ENCODE measurements around the gene NHS. TPM values are rescaled to one million over a fixed set of nuclear protein-coding genes. Genes with fewer than 3 reads are reported as not detected.

The NHS gene
- total RNA-seq, 1 donor from 2014 or later = 6.6 TPM

- Histone ChIP-seq H3K79me2 (ENCODE audit: insufficient read depth, low read length) (peaks cover 29% of the 10 kb centered on the region), H3K4me2 (ENCODE audit: low read length) (peak overlapping the region; percentile 18), H3K4me3 (ENCODE audit: insufficient read depth, low read depth, low read length) (no peak overlapping the region), H3K27ac (ENCODE audit: low read depth, low read length) (peak overlapping the region; percentile 71), H3K36me3 (ENCODE audit: insufficient read depth, low read length) (no peaks in the 10 kb centered on the region), H3K9ac (ENCODE audit: low read length) (peak overlapping the region; percentile 25), H3K27me3 (ENCODE audit: insufficient read depth, low read length) (no peaks in the 10 kb centered on the region), H2AFZ (ENCODE audit: low read depth, low read length) (no peak overlapping the region), H3K9me3 (ENCODE audit: insufficient read depth, low read depth, low read length) (no peaks in the 10 kb centered on the region), H4K20me1 (ENCODE audit: insufficient read depth, low read length) (no peaks in the 10 kb centered on the region), H3K4me1 (ENCODE audit: insufficient read depth, low read length) (peaks cover 34% of the 10 kb centered on the region)
- Mint-ChIP-seq H3K4me3 (ENCODE audit: unreplicated experiment) (peak overlapping the region; percentile 54), H3K27ac (ENCODE audit: unreplicated experiment) (peak overlapping the region; percentile 58), H3K9me3 (ENCODE audit: unreplicated experiment) (peaks cover 3% of the 10 kb centered on the region), H3K4me1 (ENCODE audit: low read depth, unreplicated experiment) (peaks cover 44% of the 10 kb centered on the region), H3K27me3 (ENCODE audit: low read depth, unreplicated experiment) (no peaks in the 10 kb centered on the region), H3K36me3 (ENCODE audit: low read depth, unreplicated experiment) (no peaks in the 10 kb centered on the region)
- FAIRE-seq = peak; percentile 95
- TF ChIP-seq EZH2 (IDR thresholded peaks at IDR 0.05; ENCODE audit: insufficient read depth, low read length) = no peak
- no peak for TF ChIP-seq CTCF (IDR thresholded peaks at IDR 0.05; ENCODE audit: insufficient read depth, low read depth, low read length)
- DNase-seq (ENCODE audit: low read depth) = no peak
These were observed 179.0 kb downstream of the NHS start for GRCh38 chrX:17553961-17554482.

- TF ChIP-seq CTCF (IDR thresholded peaks at IDR 0.05; ENCODE audit: insufficient read depth, low read depth, low read length) (no peak), EZH2 (IDR thresholded peaks at IDR 0.05; ENCODE audit: insufficient read depth, low read length) (no peak)
- Histone ChIP-seq H3K4me1 (ENCODE audit: insufficient read depth, low read length) (peaks cover 39% of the 10 kb centered on the region), H3K36me3 (ENCODE audit: insufficient read depth, low read length) (no peaks in the 10 kb centered on the region), H3K4me3 (ENCODE audit: insufficient read depth, low read depth, low read length) (no peak overlapping the region), H3K27me3 (ENCODE audit: insufficient read depth, low read length) (no peaks in the 10 kb centered on the region), H3K9me3 (ENCODE audit: insufficient read depth, low read depth, low read length) (no peaks in the 10 kb centered on the region), H3K9ac (ENCODE audit: low read length) (no peak overlapping the region), H2AFZ (ENCODE audit: low read depth, low read length) (no peak overlapping the region), H3K79me2 (ENCODE audit: insufficient read depth, low read length) (peaks cover 29% of the 10 kb centered on the region), H3K4me2 (ENCODE audit: low read length) (no peak overlapping the region), H3K27ac (ENCODE audit: low read depth, low read length) (no peak overlapping the region), H4K20me1 (ENCODE audit: insufficient read depth, low read length) (no peaks in the 10 kb centered on the region)
- Mint-ChIP-seq H3K4me3 (ENCODE audit: unreplicated experiment) (no peak overlapping the region), H3K36me3 (ENCODE audit: low read depth, unreplicated experiment) (no peaks in the 10 kb centered on the region), H3K4me1 (ENCODE audit: low read depth, unreplicated experiment) (peaks cover 44% of the 10 kb centered on the region), H3K27ac (ENCODE audit: unreplicated experiment) (no peak overlapping the region), H3K27me3 (ENCODE audit: low read depth, unreplicated experiment) (no peaks in the 10 kb centered on the region), H3K9me3 (ENCODE audit: unreplicated experiment) (peaks cover 3% of the 10 kb centered on the region)
- FAIRE-seq = peak; percentile 50
- DNase-seq (ENCODE audit: low read depth) = no peak
These were observed 179.9 kb downstream of the NHS start for GRCh38 chrX:17554914-17555313.

GRCh38 chrX:17555846-17556245 is 180.8 kb downstream of the NHS start:
- peaks cover 43% of the 10 kb centered on the region for H3K4me1 ChIP-seq (ENCODE audit: insufficient read depth, low read length)
- peaks cover 45% of the 10 kb centered on the region for H3K4me1 Mint-ChIP-seq (ENCODE audit: low read depth, unreplicated experiment)
- H3K4me2 ChIP-seq (ENCODE audit: low read length) = no peak overlapping the region
- no peaks in the 10 kb centered on the region for H3K36me3 ChIP-seq (ENCODE audit: insufficient read depth, low read length)
- no peak for TF ChIP-seq EZH2 (IDR thresholded peaks at IDR 0.05; ENCODE audit: insufficient read depth, low read length)
- TF ChIP-seq CTCF (IDR thresholded peaks at IDR 0.05; ENCODE audit: insufficient read depth, low read depth, low read length) = no peak
- no peaks in the 10 kb centered on the region for H3K27me3 Mint-ChIP-seq (ENCODE audit: low read depth, unreplicated experiment)
- no peak overlapping the region for H3K27ac ChIP-seq (ENCODE audit: low read depth, low read length)
- no peak overlapping the region for H3K4me3 ChIP-seq (ENCODE audit: insufficient read depth, low read depth, low read length)
- peaks cover 29% of the 10 kb centered on the region for H3K79me2 ChIP-seq (ENCODE audit: insufficient read depth, low read length)
- H3K9me3 Mint-ChIP-seq (ENCODE audit: unreplicated experiment) = peaks cover 3% of the 10 kb centered on the region
- no peak for FAIRE-seq
- H2AFZ ChIP-seq (ENCODE audit: low read depth, low read length) = no peak overlapping the region
- no peaks in the 10 kb centered on the region for H3K36me3 Mint-ChIP-seq (ENCODE audit: low read depth, unreplicated experiment)
- H3K4me3 Mint-ChIP-seq (ENCODE audit: unreplicated experiment) = peak overlapping the region; percentile 45
- no peak overlapping the region for H3K9ac ChIP-seq (ENCODE audit: low read length)
- no peaks in the 10 kb centered on the region for H4K20me1 ChIP-seq (ENCODE audit: insufficient read depth, low read length)
- no peaks in the 10 kb centered on the region for H3K9me3 ChIP-seq (ENCODE audit: insufficient read depth, low read depth, low read length)
- no peak for DNase-seq (ENCODE audit: low read depth)
- H3K27ac Mint-ChIP-seq (ENCODE audit: unreplicated experiment) = no peak overlapping the region
- no peaks in the 10 kb centered on the region for H3K27me3 ChIP-seq (ENCODE audit: insufficient read depth, low read length)
